Measurements from ENCODE around the gene WFIKKN1.

The WFIKKN1 gene

DNA sequence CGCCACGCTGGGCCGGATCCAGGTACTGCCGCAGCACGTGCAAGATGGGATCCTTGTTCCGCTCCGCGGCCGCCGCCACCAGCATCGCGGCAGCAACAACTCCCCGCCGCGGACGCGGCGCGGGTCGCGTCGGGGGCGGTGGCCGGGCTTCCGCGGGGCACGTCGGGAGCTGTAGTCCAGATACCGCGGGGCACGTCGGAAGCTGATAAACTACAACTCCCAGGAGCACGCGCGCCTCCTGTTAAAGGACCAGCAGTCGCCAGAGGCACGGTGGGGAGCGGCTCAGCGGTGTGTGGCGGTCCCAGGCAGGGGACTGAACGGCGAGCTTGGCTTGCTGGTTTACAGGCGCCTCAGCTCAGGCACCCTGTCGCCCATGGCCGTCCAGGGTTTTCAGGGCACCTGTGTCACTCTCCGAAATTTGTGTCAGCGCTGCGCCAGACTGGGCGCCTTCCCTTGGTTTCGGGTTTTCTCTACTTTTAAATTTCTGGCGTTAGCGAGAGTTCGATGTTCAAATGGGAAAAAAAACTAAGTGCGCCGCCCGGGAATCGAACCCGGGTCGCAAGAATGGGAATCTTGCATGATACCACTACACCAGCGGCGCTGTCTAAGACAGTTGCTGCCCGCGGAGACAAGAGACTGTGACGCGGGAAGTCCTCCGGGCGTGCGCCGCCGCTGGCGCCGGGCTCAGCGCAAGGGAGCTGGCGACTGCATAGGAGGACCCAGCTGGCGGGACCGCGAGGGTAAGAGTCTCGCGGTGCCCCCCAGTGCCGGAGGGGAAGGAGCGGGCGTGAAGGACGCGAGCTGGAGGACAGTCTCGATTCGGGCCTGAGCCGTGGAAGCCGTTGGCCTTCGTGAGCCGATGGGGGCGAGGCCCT lies 5.7 kb downstream of the WFIKKN1 start, which contains the start of gene METTL26:
TSS of gene METTL26 (minus strand) at position 100 of the 875 bp plus-strand sequence. CDS start at position 85, 15 bp downstream.
- peak within 1 kb of the TSS; percentile 67 for H3K27ac ChIP-seq (ENCODE audit: low read depth, low read length)
- no peaks in the 10 kb centered on the region for H3K27me3 ChIP-seq (ENCODE audit: control insufficient read depth, low read length)
- TF ChIP-seq, protein P1, sequence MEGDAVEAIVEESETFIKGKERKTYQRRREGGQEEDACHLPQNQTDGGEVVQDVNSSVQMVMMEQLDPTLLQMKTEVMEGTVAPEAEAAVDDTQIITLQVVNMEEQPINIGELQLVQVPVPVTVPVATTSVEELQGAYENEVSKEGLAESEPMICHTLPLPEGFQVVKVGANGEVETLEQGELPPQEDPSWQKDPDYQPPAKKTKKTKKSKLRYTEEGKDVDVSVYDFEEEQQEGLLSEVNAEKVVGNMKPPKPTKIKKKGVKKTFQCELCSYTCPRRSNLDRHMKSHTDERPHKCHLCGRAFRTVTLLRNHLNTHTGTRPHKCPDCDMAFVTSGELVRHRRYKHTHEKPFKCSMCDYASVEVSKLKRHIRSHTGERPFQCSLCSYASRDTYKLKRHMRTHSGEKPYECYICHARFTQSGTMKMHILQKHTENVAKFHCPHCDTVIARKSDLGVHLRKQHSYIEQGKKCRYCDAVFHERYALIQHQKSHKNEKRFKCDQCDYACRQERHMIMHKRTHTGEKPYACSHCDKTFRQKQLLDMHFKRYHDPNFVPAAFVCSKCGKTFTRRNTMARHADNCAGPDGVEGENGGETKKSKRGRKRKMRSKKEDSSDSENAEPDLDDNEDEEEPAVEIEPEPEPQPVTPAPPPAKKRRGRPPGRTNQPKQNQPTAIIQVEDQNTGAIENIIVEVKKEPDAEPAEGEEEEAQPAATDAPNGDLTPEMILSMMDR (IDR thresholded peaks at IDR 0.05; ENCODE audit: low read depth, low read length, poor library complexity, severe bottlenecking), result no peak
- no peak for TF ChIP-seq EZH2phosphoT487 (IDR thresholded peaks at IDR 0.05; ENCODE audit: borderline replicate concordance, low read length)
- no peaks in the 10 kb centered on the region for H3K9me3 ChIP-seq (ENCODE audit: control insufficient read depth, insufficient read depth, low read length)
- no peaks in the 10 kb centered on the region for H4K20me1 ChIP-seq (ENCODE audit: control insufficient read depth, insufficient read depth, low read depth, low read length)
- H3F3A ChIP-seq (ENCODE audit: control insufficient read depth, insufficient read depth), result peaks cover 16% of the 10 kb centered on the region
- H3K4me3 ChIP-seq (ENCODE audit: low read length), result peak within 1 kb of the TSS; percentile 82
- peaks cover 32% of the 10 kb centered on the region for H3K79me2 ChIP-seq (ENCODE audit: control insufficient read depth, low read length)
- no peaks in the 10 kb centered on the region for H3K9me2 ChIP-seq (replicated peaks; ENCODE audit: control insufficient read depth, low read length)
- H3K4me2 ChIP-seq (ENCODE audit: low read length), result peak within 1 kb of the TSS; percentile 95
- H3K4me1 ChIP-seq (ENCODE audit: control insufficient read depth, low read length), result peaks cover 48% of the 10 kb centered on the region
- peaks cover 29% of the 10 kb centered on the region for H3K36me3 ChIP-seq (ENCODE audit: control insufficient read depth, low read length)

DNA sequence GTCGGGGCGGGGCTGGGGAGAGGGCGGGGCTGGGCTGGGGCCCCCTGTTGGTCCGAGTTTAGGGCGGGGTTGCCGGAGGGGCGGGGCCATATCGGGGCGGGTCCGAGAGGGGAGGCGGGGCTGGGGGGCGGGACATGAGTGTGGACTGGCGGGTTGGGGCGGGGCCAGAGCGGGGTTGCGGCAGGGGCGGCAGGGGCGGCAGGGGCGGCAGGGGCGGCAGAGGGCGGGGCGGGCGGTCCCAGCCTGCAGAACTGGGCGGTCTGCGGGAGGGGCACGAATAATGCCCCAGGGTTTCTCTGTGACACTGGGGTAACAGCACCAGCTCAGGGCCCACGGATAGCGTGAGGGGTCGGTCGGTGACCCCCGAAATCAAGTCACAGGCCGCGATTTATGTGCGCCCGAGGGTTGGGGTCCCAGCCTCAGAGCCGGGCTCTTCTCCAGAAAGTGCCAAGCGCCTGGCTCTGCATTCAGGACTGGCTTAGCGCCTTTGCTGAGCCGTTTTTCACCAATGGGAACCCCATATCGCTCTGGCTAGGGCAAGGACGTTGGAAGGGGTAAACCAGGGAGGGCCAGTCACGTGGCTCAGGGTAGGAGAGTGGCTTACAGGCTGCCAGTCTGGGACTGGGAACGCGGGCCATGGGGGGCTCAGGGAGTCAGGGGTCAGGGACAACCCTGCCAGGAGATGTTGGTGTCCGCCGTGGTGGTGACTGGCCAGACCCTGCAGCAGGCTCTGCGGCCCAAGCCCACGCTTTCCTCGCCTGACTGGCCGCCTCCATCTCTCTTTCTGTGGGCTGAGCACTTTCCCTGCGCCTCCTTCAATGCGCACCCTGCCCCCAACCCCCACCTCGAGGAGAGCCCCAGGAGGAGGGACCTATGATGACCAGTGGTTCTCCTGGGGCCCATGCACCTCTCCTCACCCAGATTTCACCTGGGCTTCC lies 6.6 kb downstream of the WFIKKN1 start:
- Histone ChIP-seq H4K20me1 (ENCODE audit: control insufficient read depth, insufficient read depth, low read depth, low read length) (no peaks in the 10 kb centered on the region), H3K27ac (ENCODE audit: low read depth, low read length) (peak overlapping the region; percentile 67), H3K4me1 (ENCODE audit: control insufficient read depth, low read length) (peaks cover 48% of the 10 kb centered on the region), H3K4me2 (ENCODE audit: low read length) (peak overlapping the region; percentile 95), H3K27me3 (ENCODE audit: control insufficient read depth, low read length) (no peaks in the 10 kb centered on the region), H3K79me2 (ENCODE audit: control insufficient read depth, low read length) (peaks cover 41% of the 10 kb centered on the region), H3K4me3 (ENCODE audit: low read length) (peak overlapping the region; percentile 82), H3K9me2 (replicated peaks; ENCODE audit: control insufficient read depth, low read length) (no peaks in the 10 kb centered on the region), H3K9me3 (ENCODE audit: control insufficient read depth, insufficient read depth, low read length) (no peaks in the 10 kb centered on the region), H3K36me3 (ENCODE audit: control insufficient read depth, low read length) (peaks cover 30% of the 10 kb centered on the region), H3F3A (ENCODE audit: control insufficient read depth, insufficient read depth) (peaks cover 16% of the 10 kb centered on the region)
- TF ChIP-seq, protein P1 (IDR thresholded peaks at IDR 0.05; ENCODE audit: low read depth, low read length, poor library complexity, severe bottlenecking), result no peak
- no peak for TF ChIP-seq EZH2phosphoT487 (IDR thresholded peaks at IDR 0.05; ENCODE audit: borderline replicate concordance, low read length)

DNA sequence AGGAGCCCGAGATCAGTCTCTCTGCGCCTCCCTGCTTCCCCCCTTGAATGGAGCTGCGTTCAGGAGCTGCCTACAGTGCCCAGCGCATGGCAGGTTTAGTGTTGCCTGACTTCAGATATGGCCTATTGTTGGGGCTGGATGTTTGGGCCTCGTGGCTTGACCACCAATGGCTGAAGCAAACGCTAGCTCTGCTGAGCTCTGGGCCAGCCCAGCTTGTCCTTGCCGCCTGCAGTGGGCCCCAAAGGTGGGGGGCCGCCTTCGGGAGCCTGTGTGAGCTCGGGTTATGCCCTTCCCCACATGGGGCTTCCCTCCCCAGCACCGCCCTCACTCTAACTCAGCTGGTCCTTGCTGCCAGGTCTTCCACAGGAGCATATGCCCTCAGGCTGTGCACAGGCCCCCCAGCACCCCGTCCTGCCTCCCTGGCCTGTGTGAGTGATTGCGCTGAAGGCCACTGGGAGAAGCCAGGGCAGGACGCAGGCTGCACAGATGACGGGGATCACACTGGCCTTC lies 7.3 kb downstream of the WFIKKN1 start:
- H3K9me2 ChIP-seq (replicated peaks; ENCODE audit: control insufficient read depth, low read length), result no peaks in the 10 kb centered on the region
- H3K27me3 ChIP-seq (ENCODE audit: control insufficient read depth, low read length), result no peaks in the 10 kb centered on the region
- H3K36me3 ChIP-seq (ENCODE audit: control insufficient read depth, low read length), result peaks cover 34% of the 10 kb centered on the region
- no peak overlapping the region for H3K27ac ChIP-seq (ENCODE audit: low read depth, low read length)
- no peaks in the 10 kb centered on the region for H4K20me1 ChIP-seq (ENCODE audit: control insufficient read depth, insufficient read depth, low read depth, low read length)
- H3K4me2 ChIP-seq (ENCODE audit: low read length), result peak overlapping the region; percentile 77
- H3K79me2 ChIP-seq (ENCODE audit: control insufficient read depth, low read length), result peaks cover 48% of the 10 kb centered on the region
- H3K9me3 ChIP-seq (ENCODE audit: control insufficient read depth, insufficient read depth, low read length), result no peaks in the 10 kb centered on the region
- H3K4me1 ChIP-seq (ENCODE audit: control insufficient read depth, low read length), result peaks cover 54% of the 10 kb centered on the region
- H3K4me3 ChIP-seq (ENCODE audit: low read length), result no peak overlapping the region
- H3F3A ChIP-seq (ENCODE audit: control insufficient read depth, insufficient read depth), result peaks cover 16% of the 10 kb centered on the region
- TF ChIP-seq, protein P1 (IDR thresholded peaks at IDR 0.05; ENCODE audit: low read depth, low read length, poor library complexity, severe bottlenecking), result no peak
- TF ChIP-seq EZH2phosphoT487 (IDR thresholded peaks at IDR 0.05; ENCODE audit: borderline replicate concordance, low read length), result no peak
